ENCODE measurements around the gene DNAJC10.
"Not testable (repeated sequence)": the region's sequence is repeated elsewhere in the genome, so short reads cannot be mapped to it uniquely, and the experiment has no call there.

Gene DNAJC10

GRCh38 chr2:182726473-182726872 lies 10.4 kb downstream of the DNAJC10 start:
- DNase-seq (ENCODE audit: low read depth in 2 of 2) = no peak

GRCh38 chr2:182728014-182728413 lies 12.0 kb downstream of the DNAJC10 start:
- no peak for DNase-seq (ENCODE audit: low read depth in 2 of 2)

GRCh38 chr2:182729710-182730339 lies 13.8 kb downstream of the DNAJC10 start:
- no peak for DNase-seq (ENCODE audit: low read depth in 2 of 2)

- DNase-seq (ENCODE audit: low read depth in 2 of 2) = no peak
Observed at GRCh38 chr2:182730486-182730885, 14.4 kb downstream of the DNAJC10 start.

GRCh38 chr2:182732736-182733135 lies 16.7 kb downstream of the DNAJC10 start:
- DNase-seq (ENCODE audit: low read depth in 2 of 2) = no peak

- no peak for DNase-seq (ENCODE audit: low read depth in 2 of 2)
Observed at GRCh38 chr2:182733572-182733971, 17.5 kb downstream of the DNAJC10 start.

GRCh38 chr2:182736856-182737255 lies 20.8 kb downstream of the DNAJC10 start:
- DNase-seq (ENCODE audit: low read depth in 2 of 2) = not testable (repeated sequence)

GRCh38 chr2:182740701-182741100 lies 24.6 kb downstream of the DNAJC10 start:
- no peak for DNase-seq (ENCODE audit: low read depth in 2 of 2)

- no peak for DNase-seq (ENCODE audit: low read depth in 2 of 2)
Observed at GRCh38 chr2:182741620-182742019, 25.6 kb downstream of the DNAJC10 start.

- DNase-seq (ENCODE audit: low read depth in 2 of 2) = no peak
Observed at GRCh38 chr2:182744490-182744889, 28.4 kb downstream of the DNAJC10 start.

GRCh38 chr2:182745061-182745460 lies 29.0 kb downstream of the DNAJC10 start:
- no peak for DNase-seq (ENCODE audit: low read depth in 2 of 2)

GRCh38 chr2:182745894-182746293 lies 29.8 kb downstream of the DNAJC10 start:
- not testable (repeated sequence) for DNase-seq (ENCODE audit: low read depth in 2 of 2)

- DNase-seq (ENCODE audit: low read depth in 2 of 2) = no peak
Observed at GRCh38 chr2:182754231-182754630, 38.2 kb downstream of the DNAJC10 start.

- DNase-seq (ENCODE audit: low read depth in 2 of 2) = no peak
Observed at GRCh38 chr2:182758379-182758778, 42.3 kb downstream of the DNAJC10 start.

GRCh38 chr2:182761903-182762302 lies 45.8 kb downstream of the DNAJC10 start:
- no peak for DNase-seq (ENCODE audit: low read depth in 2 of 2)

- DNase-seq (ENCODE audit: low read depth in 2 of 2) = no peak
Observed at GRCh38 chr2:182763311-182763912, 47.4 kb downstream of the DNAJC10 start.

- no peak for DNase-seq (ENCODE audit: low read depth in 2 of 2)
Observed at GRCh38 chr2:182766626-182767025, 50.6 kb downstream of the DNAJC10 start.

- DNase-seq (ENCODE audit: low read depth in 2 of 2) = no peak
Observed at GRCh38 chr2:182767578-182767977, 51.5 kb downstream of the DNAJC10 start.

- DNase-seq (ENCODE audit: low read depth in 2 of 2) = not testable (repeated sequence)
Observed at GRCh38 chr2:182768950-182769349, 52.9 kb downstream of the DNAJC10 start.

GRCh38 chr2:182779323-182779722 lies 63.3 kb downstream of the DNAJC10 start:
- no peak for DNase-seq (ENCODE audit: low read depth in 2 of 2)

- DNase-seq (ENCODE audit: low read depth in 2 of 2) = not testable (repeated sequence)
Observed at GRCh38 chr2:182781099-182781498, 65.0 kb downstream of the DNAJC10 start.

GRCh38 chr2:182782686-182783085 lies 66.6 kb downstream of the DNAJC10 start:
- DNase-seq (ENCODE audit: low read depth in 2 of 2) = not testable (repeated sequence)

- DNase-seq (ENCODE audit: low read depth in 2 of 2) = no peak
Observed at GRCh38 chr2:182784058-182784706, 68.1 kb downstream of the DNAJC10 start.

Data from stimulated activated CD4-positive, alpha-beta T cell treated with anti-CD3 and anti-CD28 coated beads, Interleukin-4, amount 100 ng/mL, for 48 hours (primary cell).